Upper lobe of left lung (tissue), 4 donors: ENCODE results near the gene SUMF2.

Source experiments
- POLR2A ChIP-seq, 4 donors: fragments of 450-650 bp; IDR thresholded peaks; one replicate each; pipeline ENCODE4 v1.5.1; 2016 to 2017; ENCODE audit warnings: antibody characterized with exemption in 4 of 4, mild to moderate bottlenecking in 2 of 4
- POLR2AphosphoS5 ChIP-seq, 2 donors: sonication (generic); formaldehyde crosslinking; IDR thresholded peaks; one replicate each; pipeline ENCODE4 v1.5.1; 2017; ENCODE audit warnings: antibody characterized with exemption in 2 of 2
- TF ChIP-seq, protein P1 (sequence below), 6 experiments: fragments of 450-650 bp in 4 of 6; fragments of 200-600 bp in 2 of 6; sonication (generic) in 2 of 6; IDR thresholded peaks; one replicate each; pipeline ENCODE4 v1.5.1; 2016 to 2019; ENCODE audit warnings: antibody characterized with exemption in 6 of 6

GRCh38 chr7:56099653-56100052 is 35.6 kb downstream of the SUMF2 start:
- TF ChIP-seq, protein P1, sequence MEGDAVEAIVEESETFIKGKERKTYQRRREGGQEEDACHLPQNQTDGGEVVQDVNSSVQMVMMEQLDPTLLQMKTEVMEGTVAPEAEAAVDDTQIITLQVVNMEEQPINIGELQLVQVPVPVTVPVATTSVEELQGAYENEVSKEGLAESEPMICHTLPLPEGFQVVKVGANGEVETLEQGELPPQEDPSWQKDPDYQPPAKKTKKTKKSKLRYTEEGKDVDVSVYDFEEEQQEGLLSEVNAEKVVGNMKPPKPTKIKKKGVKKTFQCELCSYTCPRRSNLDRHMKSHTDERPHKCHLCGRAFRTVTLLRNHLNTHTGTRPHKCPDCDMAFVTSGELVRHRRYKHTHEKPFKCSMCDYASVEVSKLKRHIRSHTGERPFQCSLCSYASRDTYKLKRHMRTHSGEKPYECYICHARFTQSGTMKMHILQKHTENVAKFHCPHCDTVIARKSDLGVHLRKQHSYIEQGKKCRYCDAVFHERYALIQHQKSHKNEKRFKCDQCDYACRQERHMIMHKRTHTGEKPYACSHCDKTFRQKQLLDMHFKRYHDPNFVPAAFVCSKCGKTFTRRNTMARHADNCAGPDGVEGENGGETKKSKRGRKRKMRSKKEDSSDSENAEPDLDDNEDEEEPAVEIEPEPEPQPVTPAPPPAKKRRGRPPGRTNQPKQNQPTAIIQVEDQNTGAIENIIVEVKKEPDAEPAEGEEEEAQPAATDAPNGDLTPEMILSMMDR (IDR thresholded peaks at IDR 0.05), result no peak
- TF ChIP-seq POLR2A (IDR thresholded peaks at IDR 0.05), result no peak
- no peak for TF ChIP-seq POLR2AphosphoS5 (IDR thresholded peaks at IDR 0.05)
